ENCODE data around the gene CLCN5. TPM values are rescaled to one million over a fixed set of nuclear protein-coding genes. Genes with fewer than 3 reads are reported as not detected.

Gene CLCN5
- total and polyA plus RNA-seq, 2 experiments from 2014 or later: 3.7 to 13.6 TPM

- Mint-ChIP-seq H3K27me3 (ENCODE audit: insufficient read depth, low read depth, poor library complexity) (no peaks in the 10 kb centered on the region), H3K36me3 (ENCODE audit: low read depth) (peaks cover 7% of the 10 kb centered on the region), H3K27ac (no peak overlapping the region), H3K4me1 (peaks cover 3% of the 10 kb centered on the region; the same call in 1 of the 3 replicates), H3K4me3 (no peak overlapping the region), H3K9me3 (peaks cover 17% of the 10 kb centered on the region)
- Histone ChIP-seq H2AFZ (no peak overlapping the region), H3K4me2 (no peak overlapping the region), H3F3A (replicated peaks; ENCODE audit: low read depth) (no peaks in the 10 kb centered on the region), H3K9me2 (ENCODE audit: insufficient read depth) (no peaks in the 10 kb centered on the region), H3K79me2 (replicated peaks; ENCODE audit: insufficient read depth) (no peaks in the 10 kb centered on the region), H4K20me1 (replicated peaks; ENCODE audit: insufficient read depth) (no peaks in the 10 kb centered on the region), H3K4me3 (no peak overlapping the region), H3K27ac (ENCODE audit: low read depth) (no peak overlapping the region), H3K4me1 (ENCODE audit: insufficient read depth) (no peaks in the 10 kb centered on the region), H3K36me3 (ENCODE audit: insufficient read depth) (no peaks in the 10 kb centered on the region), H3K27me3 (ENCODE audit: insufficient read depth) (peaks cover 27% of the 10 kb centered on the region; the same call in 1 of the 2 replicates)
- TF ChIP-seq REST (IDR thresholded peaks at IDR 0.05; ENCODE audit: unreplicated experiment): no peak
- TF ChIP-seq CREB1 (CRISPR knock-in tag; IDR thresholded peaks at IDR 0.05; ENCODE audit: low read depth): no peak
- no peak for TF ChIP-seq ZNF331 (CRISPR knock-in tag; IDR thresholded peaks at IDR 0.05; ENCODE audit: low read depth)
- no peak for TF ChIP-seq STAT1 (IDR thresholded peaks at IDR 0.05; ENCODE audit: unreplicated experiment)
- no peak for TF ChIP-seq ZNF114 (CRISPR knock-in tag; IDR thresholded peaks at IDR 0.05)
- TF ChIP-seq NANOG (IDR thresholded peaks at IDR 0.05; ENCODE audit: borderline replicate concordance): no peak
- no peak for TF ChIP-seq EZH2phosphoT487 (IDR thresholded peaks at IDR 0.05; ENCODE audit: unreplicated experiment)
- no peak for TF ChIP-seq POLR2AphosphoS5 (IDR thresholded peaks at IDR 0.05; ENCODE audit: low read depth)
- TF ChIP-seq JUNB (IDR thresholded peaks at IDR 0.05; ENCODE audit: unreplicated experiment): no peak
- TF ChIP-seq EZH2 (IDR thresholded peaks at IDR 0.05; ENCODE audit: low read depth, unreplicated experiment): no peak
- no peak for TF ChIP-seq CTCF (conservative IDR thresholded peaks at IDR 0.05; ENCODE audit: low read depth in 2 of 2)
- TF ChIP-seq ZNF462 (CRISPR knock-in tag; IDR thresholded peaks at IDR 0.05): no peak
- no peak for TF ChIP-seq ETS1 (IDR thresholded peaks at IDR 0.05)
- DNase-seq (ENCODE audit: low spot score) (no peak), ATAC-seq (no peak)
These were observed 21.3 kb upstream of the CLCN5 start for GRCh38 chrX:49901048-49901447.
